Activated CD4-positive, alpha-beta T cell treated with anti-CD3 and anti-CD28 coated beads, Interleukin-2, amount 50 U/mL, for 24 hours (primary cell): ENCODE data around the gene AGAP1.
"Not testable (repeated sequence)": the region's sequence is repeated elsewhere in the genome, so short reads cannot be mapped to it uniquely, and the experiment has no call there.

Source experiments
- DNase-seq, 2 donors: peaks; one replicate each; pipeline ENCODE4 v3.0.0-alpha.2; 2020; ENCODE audit warnings: low read depth in 1 of 2, low spot score in 1 of 2

Gene AGAP1

GRCh38 chr2:235934059-235934773 is 440.4 kb downstream of the AGAP1 start:
- DNase-seq = no peak

GRCh38 chr2:235934774-235935484 is 441.1 kb downstream of the AGAP1 start:
- no peak for DNase-seq

- DNase-seq = no peak
These were observed 441.9 kb downstream of the AGAP1 start for GRCh38 chr2:235935773-235936172.

- DNase-seq = no peak
These were observed 442.6 kb downstream of the AGAP1 start for GRCh38 chr2:235936493-235936892.

GRCh38 chr2:235937087-235937486 is 443.2 kb downstream of the AGAP1 start:
- no peak for DNase-seq

- no peak for DNase-seq
These were observed 443.7 kb downstream of the AGAP1 start for GRCh38 chr2:235937526-235937925.

- no peak for DNase-seq
These were observed 444.1 kb downstream of the AGAP1 start for GRCh38 chr2:235937936-235938335.

GRCh38 chr2:235938611-235939010 is 444.8 kb downstream of the AGAP1 start:
- no peak for DNase-seq

GRCh38 chr2:235939471-235939870 is 445.6 kb downstream of the AGAP1 start:
- no peak for DNase-seq

- no peak for DNase-seq
These were observed 446.5 kb downstream of the AGAP1 start for GRCh38 chr2:235940330-235940729.

GRCh38 chr2:235944591-235944990 is 450.7 kb downstream of the AGAP1 start:
- no peak for DNase-seq

- DNase-seq = no peak
These were observed 451.8 kb downstream of the AGAP1 start for GRCh38 chr2:235945608-235946140.

- no peak for DNase-seq
These were observed 452.7 kb downstream of the AGAP1 start for GRCh38 chr2:235946590-235946989.

GRCh38 chr2:235947055-235947454 is 453.2 kb downstream of the AGAP1 start:
- not testable (repeated sequence) for DNase-seq

GRCh38 chr2:235949567-235950472 is 456.0 kb downstream of the AGAP1 start:
- DNase-seq = no peak

- DNase-seq = no peak
These were observed 456.6 kb downstream of the AGAP1 start for GRCh38 chr2:235950473-235950809.

GRCh38 chr2:235951493-235951892 is 457.6 kb downstream of the AGAP1 start:
- no peak for DNase-seq

GRCh38 chr2:235951982-235952381 is 458.1 kb downstream of the AGAP1 start:
- peak in 1 of 2 donors; percentile 7 for DNase-seq

GRCh38 chr2:235952714-235953113 is 458.9 kb downstream of the AGAP1 start:
- no peak for DNase-seq

GRCh38 chr2:235954281-235954680 is 460.4 kb downstream of the AGAP1 start:
- DNase-seq = no peak

- DNase-seq = no peak
These were observed 461.1 kb downstream of the AGAP1 start for GRCh38 chr2:235954888-235955480.
